ENCODE results near the gene SAMD3. TPM values are rescaled to one million over a fixed set of nuclear protein-coding genes. Genes with fewer than 3 reads are reported as not detected.

The SAMD3 gene
- total RNA-seq, 1 experiment from 2014 or later, result 0.39 TPM

GRCh38 chr6:130206479-130206878 lies 16.3 kb downstream of the SAMD3 start:
- H2BK120ac ChIP-seq (ENCODE audit: low read depth, low read length, poor library complexity, severe bottlenecking), result no peak overlapping the region
- no peak overlapping the region for H3T11ph ChIP-seq (ENCODE audit: low read length)
- peaks cover 6 to 26% of the 10 kb centered on the region in 2 experiments for H3K9me3 Mint-ChIP-seq
- no peak for TF ChIP-seq CTCF (conservative IDR thresholded peaks at IDR 0.05)
- H3K18ac ChIP-seq (ENCODE audit: insufficient read length, low read depth, low read length), result no peak overlapping the region
- H2BK15ac ChIP-seq (ENCODE audit: low read depth, low read length), result no peak overlapping the region
- no peak overlapping the region for H2BK12ac ChIP-seq (ENCODE audit: insufficient read length, low read depth, low read length)
- peaks cover 6% of the 10 kb centered on the region for H3K4me1 ChIP-seq (ENCODE audit: insufficient read depth, low read length)
- no peaks in the 10 kb centered on the region for H3K23me2 ChIP-seq (ENCODE audit: insufficient read length, low read depth, low read length, poor library complexity, severe bottlenecking)
- H3K4me1 Mint-ChIP-seq, result peaks cover 19 to 24% of the 10 kb centered on the region in 2 experiments
- no peak overlapping the region for H3K27ac ChIP-seq (ENCODE audit: insufficient read length, low read depth, low read length)
- H4K91ac ChIP-seq (ENCODE audit: insufficient read length, low read depth, low read length), result no peak overlapping the region
- no peak for DNase-seq
- peaks cover 6 to 27% (median 24%) of the 10 kb centered on the region in 3 experiments for H3K36me3 Mint-ChIP-seq (ENCODE audit: insufficient read depth in 1 of 3, low read depth in 3 of 3)
- peaks cover 7% of the 10 kb centered on the region for H3K9me3 ChIP-seq (ENCODE audit: control insufficient read depth, low read depth, low read length)
- H3K9ac ChIP-seq (ENCODE audit: extremely low read depth, insufficient read length, low read length), result no peak overlapping the region
- H3K4ac ChIP-seq (ENCODE audit: low read depth, low read length), result no peak overlapping the region
- H2BK5ac ChIP-seq (ENCODE audit: insufficient read length, low read length), result no peak overlapping the region
- no peaks in the 10 kb centered on the region for H3K79me2 ChIP-seq (ENCODE audit: insufficient read depth, low read length)
- no CpG with 5 or more reads among the region's 3 CpGs for WGBS (ENCODE audit: extremely low coverage, insufficient read length, low lambda C conversion rate)
- H3K4me3 Mint-ChIP-seq, result no peak overlapping the region
- no peaks in the 10 kb centered on the region for H4K20me1 ChIP-seq (ENCODE audit: control insufficient read depth, insufficient read depth, insufficient read length)
- no peaks in the 10 kb centered on the region for H3K27me3 Mint-ChIP-seq (ENCODE audit: low read depth)
- no peaks in the 10 kb centered on the region for H3K79me1 ChIP-seq (ENCODE audit: insufficient read depth, low read depth, low read length, poor library complexity, severe bottlenecking)
- no peaks in the 10 kb centered on the region for H3K27me3 ChIP-seq (ENCODE audit: insufficient read depth, low read length)
- no peak overlapping the region for H2BK20ac ChIP-seq (ENCODE audit: low read depth, low read length, poor library complexity, severe bottlenecking)
- no peak overlapping the region for H2AK5ac ChIP-seq (ENCODE audit: insufficient read length, low read length)
- no peak overlapping the region for H3K4me2 ChIP-seq (ENCODE audit: insufficient read depth, insufficient read length, low read length)
- H4K5ac ChIP-seq (ENCODE audit: insufficient read length, low read depth, low read length), result no peak overlapping the region
- H3K27ac Mint-ChIP-seq, result no peak overlapping the region
- no peak overlapping the region for H3K56ac ChIP-seq (ENCODE audit: insufficient read length, low read depth, low read length)
- no peak overlapping the region for H2AFZ ChIP-seq (ENCODE audit: low read length)
- H3K14ac ChIP-seq (ENCODE audit: insufficient read depth, low read length), result no peak overlapping the region
- no peak overlapping the region for H3K23ac ChIP-seq (ENCODE audit: insufficient read length, low read depth, low read length)
- no peak overlapping the region for H4K8ac ChIP-seq (replicated peaks; ENCODE audit: insufficient read length, low read depth, low read length)
